HepG2 (cell line): Measurements from ENCODE around the gene NAXD. TPM values are rescaled to one million over a fixed set of nuclear protein-coding genes. Genes with fewer than 3 reads are reported as not detected.
"Not testable (repeated sequence)": the region's sequence is repeated elsewhere in the genome, so short reads cannot be mapped to it uniquely, and the experiment has no call there.

Source experiments
- ATAC-seq: fragments of 200-7000 bp; cut with Tn5 transposase; 3 replicates; pipeline ENCODE4 v1.9.1; 2020; ENCODE audit warnings: mild to moderate bottlenecking, moderate library complexity
- BruUV-seq: library from RNA; stranded (reverse); fragments of 400-500 nt; replicated peaks from 2 replicates; lab custom pipeline; 2021; lab: Mats Ljungman, UMichigan
- CTCF ChIA-PET: fragments of 300-600 bp; formaldehyde crosslinking; extraction: SDS; loops from one replicate; lab custom pipeline; 2021; ENCODE audit warnings: low total read pairs, inconsistent platforms, low intra/inter-chr PET ratio; lab: Yijun Ruan, JAX
- POLR2A ChIA-PET: fragments of 350-600 bp; sonication (Branson Sonifier 250); formaldehyde crosslinking; loops from one replicate; lab custom pipeline; 2020; ENCODE audit warnings: antibody characterized with exemption, inconsistent platforms; lab: Yijun Ruan, JAX
- DNase-seq: peaks from one replicate; pipeline ENCODE4 v3.0.0-alpha.2; 2015; ENCODE audit warnings: low spot score
- FAIRE-seq: peaks from 3 replicates; lab custom pipeline; 2011; peaks lifted over from hg19 to GRCh38; lab: Jason Lieb, UNC
- H2AFZ ChIP-seq: one replicate; pipeline ENCODE4 v1.6.1; 2011; ENCODE audit warnings: low read length, inconsistent platforms
- H3K27ac ChIP-seq: fragments of 300-600 bp; 3 replicates; pipeline ENCODE4 v1.8.0; 2011; ENCODE audit warnings: mixed run types, mild to moderate bottlenecking, mixed read lengths, low read length, inconsistent platforms; ENCODE audit not compliant: insufficient read depth; ENCODE audit errors: extremely low read length
- H3K27me3 ChIP-seq, 2 experiments: fragments of 200-600 bp in 1 of 2; 2 replicates in 1 of 2; 3 replicates in 1 of 2; pipeline versions ENCODE4 v1.6.0 to v1.8.0; 2011; ENCODE audit warnings: low read length in 2 of 2, mild to moderate bottlenecking in 2 of 2, moderate library complexity in 2 of 2, inconsistent platforms in 1 of 2; ENCODE audit not compliant: insufficient read depth in 2 of 2, control insufficient read depth in 1 of 2
- H3K36me3 ChIP-seq, 2 experiments: fragments of 200-600 bp in 1 of 2; replicated peaks in 1 of 2; 2 replicates in 1 of 2; 3 replicates in 1 of 2; pipeline versions ENCODE4 v1.5.1 to v1.8.0; 2011; ENCODE audit warnings: low read length in 2 of 2, inconsistent platforms in 1 of 2; ENCODE audit not compliant: insufficient read depth in 2 of 2, control insufficient read depth in 1 of 2
- H3K4me1 ChIP-seq: 2 replicates; pipeline ENCODE4 v1.5.1; 2012; ENCODE audit warnings: low read length, inconsistent platforms; ENCODE audit not compliant: insufficient read depth
- H3K4me2 ChIP-seq: 2 replicates; pipeline ENCODE4 v1.6.0; 2011; ENCODE audit warnings: low read depth, low read length, inconsistent platforms
- H3K4me3 ChIP-seq, 3 experiments: fragments of 200-600 bp in 1 of 3; sonication (generic), shearing (Covaris generic) in 1 of 3; replicated peaks in 1 of 3; 2 replicates each; pipeline ENCODE4 v1.5.1; 2011 to 2016; ENCODE audit warnings: low read length in 3 of 3, inconsistent platforms in 2 of 3, low read depth in 2 of 3, mild to moderate bottlenecking in 2 of 3, control low read depth in 1 of 3, mixed read lengths in 1 of 3; ENCODE audit not compliant: insufficient read depth in 1 of 3
- H3K79me2 ChIP-seq: one replicate; pipeline ENCODE4 v1.6.1; 2011; ENCODE audit warnings: low read length, inconsistent platforms; ENCODE audit not compliant: insufficient read depth
- H3K9ac ChIP-seq: 2 replicates; pipeline ENCODE4 v1.6.0; 2011; ENCODE audit warnings: mild to moderate bottlenecking, low read depth, low read length, inconsistent platforms; ENCODE audit not compliant: insufficient read depth
- H3K9me3 ChIP-seq: 2 replicates; pipeline ENCODE4 v1.5.1; 2012; ENCODE audit warnings: mild to moderate bottlenecking, low read length
- H4K20me1 ChIP-seq: 2 replicates; pipeline ENCODE4 v1.6.0; 2011; ENCODE audit warnings: inconsistent platforms, mild to moderate bottlenecking, low read length, moderate library complexity; ENCODE audit not compliant: insufficient read depth
- EEA1 ChIP-seq: sonication (generic); formaldehyde crosslinking; IDR thresholded peaks from 2 replicates; pipeline ENCODE4 v1.5.1; 2020; ENCODE audit warnings: mild to moderate bottlenecking, missing genetic modification reagents, borderline replicate concordance
- HNF4A ChIP-seq: sonication (generic); formaldehyde crosslinking; IDR thresholded peaks from 2 replicates; pipeline ENCODE4 v1.4.0; 2020; ENCODE audit warnings: missing genetic modification reagents
- MAFF ChIP-seq: IDR thresholded peaks from 2 replicates; pipeline ENCODE4 v1.6.1; 2011; ENCODE audit warnings: low read depth, low read length, improper control_type of control experiment
- NFYB ChIP-seq: sonication (generic); formaldehyde crosslinking; IDR thresholded peaks from 2 replicates; pipeline ENCODE4 v1.4.0; 2020; ENCODE audit warnings: missing genetic modification reagents
- NFYC ChIP-seq: IDR thresholded peaks from 2 replicates; pipeline ENCODE4 v1.6.1; 2016; ENCODE audit warnings: missing genetic modification reagents, missing compliant biosample characterization
- PHB2 ChIP-seq: fragments of 450-650 bp; IDR thresholded peaks from 2 replicates; pipeline ENCODE4 v1.6.1; 2018; ENCODE audit not compliant: partially characterized antibody
- POLR2A ChIP-seq, 2 experiments: IDR thresholded peaks; 2 replicates each; pipeline ENCODE4 v1.6.1; 2011; ENCODE audit warnings: low read depth in 2 of 2, low read length in 2 of 2, mild to moderate bottlenecking in 1 of 2, moderate library complexity in 1 of 2; ENCODE audit not compliant: insufficient read depth in 1 of 2
- REPIN1 ChIP-seq: sonication (generic); formaldehyde crosslinking; IDR thresholded peaks from 2 replicates; pipeline ENCODE4 v1.8.0; 2022; ENCODE audit warnings: missing genetic modification reagents, low read depth, mild to moderate bottlenecking, borderline replicate concordance
- ZNF121 ChIP-seq: sonication (generic); formaldehyde crosslinking; IDR thresholded peaks from 2 replicates; pipeline ENCODE4 v1.5.0; 2020; ENCODE audit warnings: mild to moderate bottlenecking, missing genetic modification reagents
- ZNF30 ChIP-seq: sonication (generic); formaldehyde crosslinking; IDR thresholded peaks from 2 replicates; pipeline ENCODE4 v1.5.0; 2020; ENCODE audit warnings: mild to moderate bottlenecking, missing genetic modification reagents
- WGBS: methylation state at CpG from one replicate; pipeline ENCODE4 v1.1.6; 2017; ENCODE audit warnings: low lambda C conversion rate; 5-methylcytosine and 5-hydroxymethylcytosine counted together
- in situ Hi-C: cut with HindIII; loops from 2 replicates; pipeline ENCODE4 v1.10.0; 2017; ENCODE audit warnings: low pct_unique_long_range_greater_than_20kb; ENCODE audit not compliant: extremely low pct_ligation_motif_present
- intact Hi-C: fragments of 100-400 bp; cut with micrococcal nuclease; formaldehyde crosslinking; loops from one replicate; pipeline ENCODE4 v1.10.0; 2022; ENCODE audit not compliant: unreplicated experiment
- polyA plus RNA-seq, 8 experiments: library from polyadenylated mRNA; depleted of rRNA in 3 of 8; stranded (reverse) in 7 of 8; unstranded in 1 of 8; fragments of >200 nt; fragmentation: Illumina TruSeq in 4 of 8; extraction: Trizol in 4 of 8; gene quantifications; 2 replicates each; pipeline versions ENCODE4 v1.2.1 to v1.2.3, GENCODE V29; 2011 to 2016; ENCODE audit warnings: low read depth in 4 of 8, missing spikeins in 1 of 8, mixed read lengths in 1 of 8; ENCODE audit not compliant: insufficient read depth in 1 of 8
- total RNA-seq, 5 experiments: library from RNA; depleted of rRNA; stranded (reverse); fragments of >200 nt; fragmentation: Illumina TruSeq; extraction: Trizol; gene quantifications; 2 replicates each; pipeline ENCODE4 v1.2.3, GENCODE V29; 2016; ENCODE audit warnings: low read depth in 1 of 5
- TF ChIP-seq, protein P1 (sequence below): sonication (generic); formaldehyde crosslinking; IDR thresholded peaks from 2 replicates; pipeline ENCODE4 v1.9.0; 2021; ENCODE audit warnings: missing genetic modification reagents, mild to moderate bottlenecking, borderline replicate concordance
- TF ChIP-seq, protein P2 (sequence below): sonication (generic); formaldehyde crosslinking; IDR thresholded peaks from 2 replicates; pipeline ENCODE4 v1.5.0; 2020; ENCODE audit warnings: missing genetic modification reagents
- TF ChIP-seq, protein P3 (sequence below): sonication (generic); formaldehyde crosslinking; IDR thresholded peaks from 2 replicates; pipeline ENCODE4 v1.8.0; 2022; ENCODE audit warnings: missing genetic modification reagents, mild to moderate bottlenecking, inconsistent platforms, borderline replicate concordance
- TF ChIP-seq, protein P4 (sequence below): sonication (generic); formaldehyde crosslinking; IDR thresholded peaks from 2 replicates; pipeline ENCODE4 v1.4.0; 2020; ENCODE audit warnings: mild to moderate bottlenecking, missing genetic modification reagents

The NAXD gene
- total and polyA plus RNA-seq, 2 of the 13 experiments (the other 11 are each of a cell fraction or from before 2014, with no cell fraction given), result 19.0 to 23.2 TPM

DNA sequence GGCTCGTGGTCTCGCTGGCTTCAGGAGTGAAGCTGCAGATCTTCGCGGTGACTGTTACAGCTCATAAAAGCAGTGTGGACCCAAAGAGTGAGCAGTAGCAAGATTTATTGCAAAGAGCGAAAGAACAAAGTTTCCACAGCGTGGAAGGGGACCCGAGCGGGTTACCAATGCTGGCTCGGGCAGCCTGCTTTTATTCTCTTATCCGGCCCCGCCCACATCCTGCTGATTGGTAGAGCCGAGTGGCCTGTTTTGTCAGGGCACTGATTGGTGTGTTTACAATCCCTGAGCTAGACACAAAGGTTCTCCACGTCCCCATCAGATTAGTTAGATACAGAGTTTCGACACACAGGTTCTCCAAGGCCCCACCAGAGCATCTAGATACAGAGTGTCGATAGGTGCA lies 16.9 kb downstream of the NAXD start:
- DNase-seq, H3K27me3 ChIP-seq, H4K20me1 ChIP-seq, CTCF ChIA-PET, H3K4me3 ChIP-seq, intact Hi-C loops, ATAC-seq, H3K4me2 ChIP-seq, in situ Hi-C loops, FAIRE-seq, H3K9me3 ChIP-seq, H3K9ac ChIP-seq, H2AFZ ChIP-seq, BruUV-seq, H3K4me1 ChIP-seq, POLR2A ChIA-PET, H3K27ac ChIP-seq: not testable (repeated sequence)
- Histone ChIP-seq H3K36me3 (peaks cover 26 to 69% of the 10 kb centered on the region in 2 experiments), H3K79me2 (peaks cover 48% of the 10 kb centered on the region)
- peak; percentile 47; the same call in 1 of the 2 replicates for TF ChIP-seq NFYC (CRISPR knock-in tag)
- peak; percentile 55 for TF ChIP-seq NFYB
- WGBS, result 95% methylated on average over 12 of the region's 15 CpGs

DNA sequence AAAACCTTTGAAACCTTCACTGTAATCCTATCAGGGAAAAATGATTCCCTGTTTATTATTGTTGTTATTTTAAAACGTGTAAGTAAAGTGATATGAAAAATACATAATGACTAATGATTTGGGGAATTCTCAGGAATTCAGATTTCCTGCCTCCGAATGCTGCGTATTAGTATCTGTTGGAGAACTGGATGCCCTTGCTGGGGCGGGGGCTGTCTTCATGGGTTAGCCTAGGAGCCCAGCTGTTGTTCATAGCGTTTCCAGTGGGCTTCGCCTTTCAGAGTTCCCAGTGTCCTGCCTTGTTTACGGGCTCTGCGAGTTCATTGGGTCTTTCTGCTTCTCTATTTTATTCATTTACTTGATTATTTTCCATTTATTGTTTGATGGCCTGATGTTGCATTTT lies 18.4 kb downstream of the NAXD start:
- Histone ChIP-seq H3K27ac (no peak overlapping the region), H3K4me2 (no peak overlapping the region), H3K4me1 (no peaks in the 10 kb centered on the region), H3K79me2 (peaks cover 36% of the 10 kb centered on the region), H3K27me3 (no peaks in the 10 kb centered on the region; a peak in 1 of 5 replicates), H3K36me3 (peaks cover 25 to 68% of the 10 kb centered on the region in 2 experiments), H3K9ac (no peak overlapping the region), H3K9me3 (no peaks in the 10 kb centered on the region), H2AFZ (no peak overlapping the region), H3K4me3 (no peak overlapping the region), H4K20me1 (no peaks in the 10 kb centered on the region; the same call in 1 of the 2 replicates)
- ChIA-PET CTCF (no interaction called here), POLR2A (no interaction called here)
- TF ChIP-seq ZNF121, result no peak
- TF ChIP-seq, protein P1, sequence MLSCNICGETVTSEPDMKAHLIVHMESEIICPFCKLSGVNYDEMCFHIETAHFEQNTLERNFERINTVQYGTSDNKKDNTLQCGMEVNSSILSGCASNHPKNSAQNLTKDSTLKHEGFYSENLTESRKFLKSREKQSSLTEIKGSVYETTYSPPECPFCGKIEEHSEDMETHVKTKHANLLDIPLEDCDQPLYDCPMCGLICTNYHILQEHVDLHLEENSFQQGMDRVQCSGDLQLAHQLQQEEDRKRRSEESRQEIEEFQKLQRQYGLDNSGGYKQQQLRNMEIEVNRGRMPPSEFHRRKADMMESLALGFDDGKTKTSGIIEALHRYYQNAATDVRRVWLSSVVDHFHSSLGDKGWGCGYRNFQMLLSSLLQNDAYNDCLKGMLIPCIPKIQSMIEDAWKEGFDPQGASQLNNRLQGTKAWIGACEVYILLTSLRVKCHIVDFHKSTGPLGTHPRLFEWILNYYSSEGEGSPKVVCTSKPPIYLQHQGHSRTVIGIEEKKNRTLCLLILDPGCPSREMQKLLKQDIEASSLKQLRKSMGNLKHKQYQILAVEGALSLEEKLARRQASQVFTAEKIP (CRISPR knock-in tag), result no peak
- TF ChIP-seq MAFF, result no peak
- no peak for TF ChIP-seq EEA1
- TF ChIP-seq ZNF30 (CRISPR knock-in tag), result no peak
- TF ChIP-seq POLR2A (IDR thresholded peaks at IDR 0.05; ENCODE audit: insufficient read depth in 1 of 2, low read depth in 2 of 2, low read length in 2 of 2), result no peak
- TF ChIP-seq, protein P2, sequence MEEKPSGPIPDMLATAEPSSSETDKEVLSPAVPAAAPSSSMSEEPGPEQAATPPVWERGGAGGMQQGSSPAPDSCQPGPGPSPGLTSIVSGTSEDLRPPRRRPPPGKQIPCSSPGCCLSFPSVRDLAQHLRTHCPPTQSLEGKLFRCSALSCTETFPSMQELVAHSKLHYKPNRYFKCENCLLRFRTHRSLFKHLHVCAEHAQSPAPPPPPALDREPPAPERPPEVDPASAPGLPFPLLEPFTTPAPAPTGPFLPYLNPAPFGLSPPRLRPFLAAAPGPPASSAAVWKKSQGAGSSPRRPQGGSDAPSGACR (CRISPR knock-in tag), result no peak
- no peak for TF ChIP-seq REPIN1 (CRISPR knock-in tag)
- TF ChIP-seq HNF4A (CRISPR knock-in tag), result no peak
- TF ChIP-seq, protein P3, sequence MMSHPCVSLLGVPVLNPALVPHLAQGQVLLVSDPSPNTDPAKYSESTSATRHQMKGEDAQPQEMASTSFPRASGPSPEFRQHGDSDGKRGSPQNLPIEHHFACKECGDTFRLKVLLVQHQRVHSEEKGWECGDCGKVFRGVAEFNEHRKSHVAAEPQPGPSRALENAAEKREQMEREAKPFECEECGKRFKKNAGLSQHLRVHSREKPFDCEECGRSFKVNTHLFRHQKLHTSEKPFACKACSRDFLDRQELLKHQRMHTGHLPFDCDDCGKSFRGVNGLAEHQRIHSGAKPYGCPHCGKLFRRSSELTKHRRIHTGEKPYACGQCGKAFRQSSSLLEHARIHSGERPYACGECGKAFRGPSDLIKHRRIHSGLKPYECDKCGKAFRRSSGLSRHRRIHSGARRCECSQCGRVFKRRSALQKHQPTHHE, result no peak
- TF ChIP-seq, protein P4, sequence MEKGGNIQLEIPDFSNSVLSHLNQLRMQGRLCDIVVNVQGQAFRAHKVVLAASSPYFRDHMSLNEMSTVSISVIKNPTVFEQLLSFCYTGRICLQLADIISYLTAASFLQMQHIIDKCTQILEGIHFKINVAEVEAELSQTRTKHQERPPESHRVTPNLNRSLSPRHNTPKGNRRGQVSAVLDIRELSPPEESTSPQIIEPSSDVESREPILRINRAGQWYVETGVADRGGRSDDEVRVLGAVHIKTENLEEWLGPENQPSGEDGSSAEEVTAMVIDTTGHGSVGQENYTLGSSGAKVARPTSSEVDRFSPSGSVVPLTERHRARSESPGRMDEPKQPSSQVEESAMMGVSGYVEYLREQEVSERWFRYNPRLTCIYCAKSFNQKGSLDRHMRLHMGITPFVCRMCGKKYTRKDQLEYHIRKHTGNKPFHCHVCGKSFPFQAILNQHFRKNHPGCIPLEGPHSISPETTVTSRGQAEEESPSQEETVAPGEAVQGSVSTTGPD (CRISPR knock-in tag), result no peak
- TF ChIP-seq PHB2, result no peak
- in situ Hi-C loops, result no loop called here
- no peak for ATAC-seq
- FAIRE-seq, result no peak
- 91% methylated on average over 8 of the region's 8 CpGs for WGBS
- intact Hi-C loops, result no loop called here
- BruUV-seq, result no TSS peak
- no peak for DNase-seq
